UCSD-AML1 (cell line): ENCODE results near the gene INVS.
"Not testable (repeated sequence)": the region's sequence is repeated elsewhere in the genome, so short reads cannot be mapped to it uniquely, and the experiment has no call there.

Source experiments
- DNase-seq: peaks from one replicate; lab custom pipeline; 2025; ENCODE audit not compliant: unreplicated experiment; lab: John Stamatoyannopoulos, UW

Gene INVS

GRCh38 chr9:100082782-100083181, 16.3 kb upstream of the INVS start:
- DNase-seq, result no peak

GRCh38 chr9:100083448-100084127, 15.5 kb upstream of the INVS start:
- DNase-seq, result no peak

GRCh38 chr9:100084128-100084453, 15.0 kb upstream of the INVS start:
- no peak for DNase-seq

- DNase-seq, result no peak
These were observed 14.3 kb upstream of the INVS start for GRCh38 chr9:100084734-100085133.

GRCh38 chr9:100086097-100086635, 12.9 kb upstream of the INVS start:
- no peak for DNase-seq

- DNase-seq, result peak; percentile 18
These were observed 11.8 kb upstream of the INVS start for GRCh38 chr9:100087218-100087617.

GRCh38 chr9:100088202-100088601, 10.8 kb upstream of the INVS start:
- DNase-seq, result no peak

- DNase-seq, result no peak
These were observed 8.2 kb upstream of the INVS start for GRCh38 chr9:100090880-100091279.

GRCh38 chr9:100091650-100092049, 7.4 kb upstream of the INVS start:
- DNase-seq, result no peak

- DNase-seq, result no peak
These were observed 7.0 kb upstream of the INVS start for GRCh38 chr9:100092066-100092465.

GRCh38 chr9:100094411-100094810, 4.6 kb upstream of the INVS start:
- not testable (repeated sequence) for DNase-seq

GRCh38 chr9:100096378-100096916, 2.6 kb upstream of the INVS start:
- DNase-seq, result no peak

GRCh38 chr9:100098046-100098886, 777 bp upstream of the INVS start:
- peak; percentile 65 for DNase-seq

GRCh38 chr9:100099722-100100042, 639 bp downstream of the INVS start:
- DNase-seq, result no peak

GRCh38 chr9:100100146-100100667, 1.2 kb downstream of the INVS start:
- no peak for DNase-seq

- DNase-seq, result no peak
These were observed 2.6 kb downstream of the INVS start for GRCh38 chr9:100101608-100102007.

- no peak for DNase-seq
These were observed 5.3 kb downstream of the INVS start for GRCh38 chr9:100104314-100104713.

- DNase-seq, result no peak
These were observed 6.8 kb downstream of the INVS start for GRCh38 chr9:100105861-100106260.

- DNase-seq, result no peak
These were observed 7.6 kb downstream of the INVS start for GRCh38 chr9:100106616-100107015.

- no peak for DNase-seq
These were observed 9.5 kb downstream of the INVS start for GRCh38 chr9:100108559-100108958.

- DNase-seq, result no peak
These were observed 12.2 kb downstream of the INVS start for GRCh38 chr9:100111235-100111634.
